ENCODE data around the gene RPS19. TPM values are rescaled to one million over a fixed set of nuclear protein-coding genes. Genes with fewer than 3 reads are reported as not detected.

RPS19 gene
- total and polyA plus RNA-seq, 10 of the 15 experiments (the other 5 are each of a cell fraction or from before 2014, with no cell fraction given), result 2,615 to 5,578 (median 4,127) TPM

GRCh38 chr19:41909706-41910105 lies 49.7 kb downstream of the RPS19 start:
- Histone ChIP-seq H2AFZ (ENCODE audit: control insufficient read depth, low read depth, low read length) (no peak overlapping the region), H3K9ac (ENCODE audit: control insufficient read depth, insufficient read depth, low read length) (no peak overlapping the region), H3K36me3 (ENCODE audit: control insufficient read depth in 2 of 2, insufficient read depth in 2 of 2, low read length in 1 of 2) (peaks cover 6 to 17% of the 10 kb centered on the region in 2 experiments; a peak in 3 of 4 replicates), H3K79me2 (ENCODE audit: control insufficient read depth, insufficient read depth, low read length) (no peaks in the 10 kb centered on the region), H3K9me3 (replicated peaks; ENCODE audit: control insufficient read depth, insufficient read depth, low read length) (no peaks in the 10 kb centered on the region), H3K4me2 (ENCODE audit: control insufficient read depth, insufficient read depth) (no peak overlapping the region), H4K20me1 (ENCODE audit: control insufficient read depth, insufficient read depth) (peaks cover 6% of the 10 kb centered on the region; the same call in 1 of the 2 replicates), H3K27me3 (replicated peaks in 1 of 2; ENCODE audit: control insufficient read depth in 2 of 2, insufficient read depth in 2 of 2, low read length in 1 of 2) (no peaks in the 10 kb centered on the region; a peak in 2 of 4 replicates), H3K4me1 (ENCODE audit: control insufficient read depth, insufficient read depth, low read length) (no peaks in the 10 kb centered on the region), H3K4me3 (no peak overlapping the region), H3K27ac (ENCODE audit: control insufficient read depth, insufficient read depth) (no peak overlapping the region)
- intact Hi-C loops (cut with micrococcal nuclease; ENCODE audit: unreplicated experiment) (no loop called here), in situ Hi-C loops (cut with MboI) (no loop called here)
- no peak for FAIRE-seq
- no peak for DNase-seq (ENCODE audit: low read depth, low spot score)
- no peak for ATAC-seq
- ChIA-PET SMC1A (ENCODE audit: uncharacterized antibody, unreplicated experiment) (no interaction called here), CTCF (no interaction called here), POLR2A (interaction anchor here (0.6 to 0.9 kb wide), 2 partner anchors 9 to 15 kb away, joined by 3 read pairs; no protein-coding TSS in a partner anchor), RAD21 (ENCODE audit: unreplicated experiment) (no interaction called here)
- TF ChIP-seq MAX (IDR thresholded peaks at IDR 0.05; ENCODE audit: low read depth, low read length) (no peak), MYC (IDR thresholded peaks at IDR 0.05; ENCODE audit: insufficient read depth, insufficient read length, insufficient replicate concordance, low read length, severe bottlenecking) (no peak), JUND (IDR thresholded peaks at IDR 0.05; ENCODE audit: low read depth, low read length) (no peak), NRF1 (conservative IDR thresholded peaks at IDR 0.05; ENCODE audit: low read depth, low read length) (no peak), PBX3 (IDR thresholded peaks at IDR 0.05; ENCODE audit: insufficient replicate concordance, low read depth, low read length) (no peak), TBL1XR1 (IDR thresholded peaks at IDR 0.05; ENCODE audit: low read depth, low read length) (no peak), NBN (IDR thresholded peaks at IDR 0.05) (no peak), BHLHE40 (IDR thresholded peaks at IDR 0.05; ENCODE audit: borderline replicate concordance in 1 of 2, low read depth in 2 of 2, low read length in 1 of 2) (no peak), BRCA1 (IDR thresholded peaks at IDR 0.05; ENCODE audit: low read depth, low read length) (no peak), ASH2L (IDR thresholded peaks at IDR 0.05; ENCODE audit: borderline replicate concordance, low read depth) (no peak), NFYB (IDR thresholded peaks at IDR 0.05; ENCODE audit: insufficient read depth, low read depth, low read length) (no peak), NR2C1 (IDR thresholded peaks at IDR 0.05) (no peak), MEF2A (IDR thresholded peaks at IDR 0.05; ENCODE audit: insufficient read depth, low read depth, low read length) (no peak), RFX5 (IDR thresholded peaks at IDR 0.05; ENCODE audit: low read depth, low read length) (no peak)
- no TSS peak for BruUV-seq (replicated peaks)
- 82% methylated on average over 13 of the region's 13 CpGs for WGBS (ENCODE audit: insufficient coverage, insufficient replicate concordance, low lambda C conversion rate, missing lambda C conversion rate)

Measured in GM12878 (cell line).